KOPT-K1 (cell line): ENCODE measurements around the gene AMBRA1.
"Not testable (repeated sequence)": the region's sequence is repeated elsewhere in the genome, so short reads cannot be mapped to it uniquely, and the experiment has no call there.

Experiments used
- H3K27ac ChIP-seq: fragments of 200-600 bp; sonication (generic); 2 replicates; pipeline ENCODE4 v1.5.1; 2016; ENCODE audit warnings: antibody characterized with exemption, mild to moderate bottlenecking, low read depth, low read length; ENCODE audit not compliant: poor library complexity, severe bottlenecking
- H3K36me3 ChIP-seq: fragments of 200-600 bp; sonication (generic); 2 replicates; pipeline ENCODE4 v1.5.1; 2017; ENCODE audit warnings: antibody characterized with exemption, mild to moderate bottlenecking, low read length, moderate library complexity; ENCODE audit not compliant: insufficient read depth
- H3K9me3 ChIP-seq: fragments of 200-600 bp; sonication (generic); 2 replicates; pipeline ENCODE4 v1.5.1; 2017; ENCODE audit warnings: antibody characterized with exemption, low read length, mild to moderate bottlenecking; ENCODE audit not compliant: insufficient read depth, poor library complexity, severe bottlenecking

AMBRA1 gene

GRCh38 chr11:46377290-46377689, 216.5 kb downstream of the AMBRA1 start:
- peaks cover 76% of the 10 kb centered on the region for H3K36me3 ChIP-seq

DNA sequence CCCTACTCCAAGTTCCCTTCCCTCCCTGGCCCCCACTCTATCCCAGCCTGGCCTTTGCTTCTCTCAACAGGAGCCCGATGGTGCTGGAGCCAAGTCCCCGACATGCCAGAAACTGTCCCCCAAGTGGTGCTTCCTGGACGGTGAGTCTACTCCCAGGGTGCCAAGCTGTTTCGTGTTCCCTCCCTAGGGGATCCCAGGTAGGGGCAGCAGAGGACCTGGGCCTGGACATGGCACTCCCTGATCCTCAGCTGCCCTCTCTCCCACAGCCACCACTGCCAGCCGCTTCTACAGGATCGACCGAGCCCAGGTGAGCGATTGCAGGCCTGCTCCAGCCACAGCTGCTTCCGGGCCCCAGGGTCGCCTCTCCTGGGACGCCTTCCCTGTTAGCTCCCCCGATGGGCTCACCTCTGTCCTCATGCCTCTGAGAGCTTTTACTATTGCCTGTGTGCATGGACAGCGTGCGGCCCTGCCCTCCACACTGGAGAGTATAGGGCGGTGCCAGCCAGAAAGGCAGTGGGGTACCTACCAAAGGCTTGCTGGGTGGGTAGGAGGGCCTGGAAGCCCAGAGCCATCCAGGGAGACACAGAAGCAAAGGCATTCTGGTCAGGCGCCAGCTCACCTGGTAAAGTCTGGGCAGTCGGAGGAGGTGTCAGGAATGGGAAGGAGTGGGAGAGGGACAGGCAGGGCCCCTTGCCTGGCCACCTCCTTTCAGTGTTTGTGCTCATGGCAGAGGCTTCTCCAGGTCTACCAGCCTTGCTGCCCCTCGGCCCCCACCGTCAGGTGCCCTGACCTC, 217.4 kb downstream of the AMBRA1 start:
- Histone ChIP-seq H3K27ac (no peak overlapping the region), H3K9me3 (no peaks in the 10 kb centered on the region), H3K36me3 (peaks cover 84% of the 10 kb centered on the region)

More at GRCh38 chr11:46377290-46377689, 216.5 kb downstream of the AMBRA1 start:
- Histone ChIP-seq H3K27ac (no peak overlapping the region), H3K9me3 (no peaks in the 10 kb centered on the region)

DNA sequence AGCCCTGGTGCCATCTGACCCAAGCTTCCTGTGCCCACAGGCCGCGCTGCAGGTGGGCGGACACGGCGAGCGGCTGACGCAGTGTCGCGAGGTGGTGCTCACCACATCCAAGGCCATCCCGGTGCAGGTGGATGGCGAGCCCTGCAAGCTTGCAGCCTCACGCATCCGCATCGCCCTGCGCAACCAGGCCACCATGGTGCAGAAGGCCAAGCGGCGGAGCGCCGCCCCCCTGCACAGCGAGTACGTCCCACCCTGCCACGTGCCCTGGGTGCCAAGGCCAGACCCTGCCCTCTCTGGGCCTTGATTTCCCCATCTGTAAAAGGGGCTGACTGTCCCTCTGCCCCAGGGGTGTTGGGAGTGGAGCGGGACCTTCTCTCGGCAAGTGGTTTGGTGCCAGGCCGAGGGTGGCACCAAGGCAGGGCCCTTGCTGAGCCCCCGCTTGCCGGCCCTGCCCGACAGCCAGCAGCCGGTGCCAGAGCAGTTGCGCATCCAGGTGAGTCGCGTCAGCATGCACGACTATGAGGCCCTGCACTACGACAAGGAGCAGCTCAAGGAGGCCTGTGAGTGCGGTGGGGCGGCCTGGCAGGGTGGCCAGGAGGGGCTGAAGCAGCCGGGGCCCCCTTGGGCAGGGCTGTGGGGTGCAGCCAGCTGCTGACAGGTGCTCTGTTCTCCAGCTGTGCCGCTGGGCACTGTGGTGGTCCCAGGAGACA, 218.3 kb downstream of the AMBRA1 start:
- Histone ChIP-seq H3K9me3 (no peaks in the 10 kb centered on the region), H3K27ac (no peak overlapping the region), H3K36me3 (peaks cover 93% of the 10 kb centered on the region)

DNA sequence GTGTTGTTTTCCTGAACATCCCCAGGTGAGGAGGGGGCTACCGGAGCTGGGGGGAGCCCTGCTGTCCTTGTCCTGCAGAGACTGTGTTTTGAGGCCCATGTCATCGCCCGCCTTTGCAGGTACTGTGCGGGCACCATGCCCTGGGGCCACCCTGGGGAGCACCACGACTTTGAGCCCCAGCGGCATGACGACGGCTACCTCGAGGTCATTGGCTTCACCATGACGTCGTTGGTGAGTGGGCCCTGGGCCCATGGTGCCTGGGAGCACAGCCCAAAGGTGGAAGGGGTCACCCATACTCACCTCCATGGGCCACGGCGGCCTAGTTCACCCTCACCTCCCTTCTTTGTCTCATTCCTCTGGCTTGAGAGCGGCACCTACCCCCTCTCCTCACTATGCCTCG, 219.0 kb downstream of the AMBRA1 start:
- Histone ChIP-seq H3K27ac (no peak overlapping the region), H3K36me3 (peaks cover 100% of the 10 kb centered on the region), H3K9me3 (no peaks in the 10 kb centered on the region)

DNA sequence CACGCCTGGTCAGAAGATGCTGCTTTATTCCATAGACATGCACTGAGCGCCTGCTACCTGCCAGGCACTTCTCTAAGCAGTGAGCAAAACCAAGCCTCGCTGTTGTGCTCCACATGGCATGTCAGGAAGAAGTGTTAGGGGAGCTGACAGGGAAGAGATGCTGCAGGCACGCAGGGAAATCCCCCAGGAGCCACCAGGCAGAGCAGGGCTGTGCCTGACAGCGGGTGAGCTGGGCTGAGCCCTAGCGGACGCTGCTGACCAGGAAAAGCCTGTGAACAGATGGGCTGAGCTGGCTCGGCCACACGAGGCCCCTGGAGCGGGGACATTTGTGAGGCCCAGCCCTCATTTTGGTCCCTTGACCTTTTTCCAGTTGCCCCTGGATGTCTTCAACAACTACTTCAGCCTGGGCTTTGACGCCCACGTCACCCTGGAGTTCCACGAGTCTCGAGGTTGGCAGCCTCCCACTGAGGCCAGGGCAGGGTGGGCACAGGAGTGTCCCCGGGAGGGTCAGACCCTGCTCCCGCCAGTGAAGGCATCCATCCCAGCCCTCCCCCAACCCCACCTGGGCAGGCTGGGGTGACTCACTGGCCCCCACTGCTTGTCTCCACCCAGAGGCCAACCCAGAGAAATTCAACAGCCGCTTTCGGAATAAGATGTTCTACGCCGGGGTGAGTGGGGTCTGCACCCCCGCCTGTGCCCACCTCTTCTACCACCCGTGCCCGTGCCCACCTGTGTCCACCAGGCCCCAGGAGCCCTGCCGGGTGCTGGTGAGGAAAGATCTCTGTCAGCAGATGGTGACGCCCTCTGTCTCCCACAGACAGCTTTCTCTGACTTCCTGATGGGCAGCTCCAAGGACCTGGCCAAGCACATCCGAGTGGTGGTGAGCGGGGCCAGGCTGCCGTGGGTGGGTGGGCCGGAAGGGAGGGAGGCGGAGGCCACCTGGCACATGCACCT, 219.8 kb downstream of the AMBRA1 start:
- Histone ChIP-seq H3K9me3 (no peaks in the 10 kb centered on the region), H3K27ac (no peak overlapping the region), H3K36me3 (peaks cover 100% of the 10 kb centered on the region)

DNA sequence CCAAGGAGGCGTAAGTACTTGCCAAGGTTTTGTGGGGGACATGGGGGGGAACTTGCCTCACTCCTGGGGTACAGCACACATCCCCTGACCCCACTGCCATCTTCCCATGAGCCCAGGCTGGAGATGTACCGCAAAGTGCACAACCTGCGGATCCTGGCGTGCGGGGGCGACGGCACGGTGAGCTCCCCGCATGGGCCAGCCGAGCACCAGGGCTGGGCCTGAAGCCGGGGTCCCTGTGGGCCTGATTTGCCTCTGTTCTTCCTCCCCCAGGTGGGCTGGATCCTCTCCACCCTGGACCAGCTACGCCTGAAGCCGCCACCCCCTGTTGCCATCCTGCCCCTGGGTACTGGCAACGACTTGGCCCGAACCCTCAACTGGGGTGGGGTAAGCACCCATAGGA, 221.3 kb downstream of the AMBRA1 start:
- peaks cover 99% of the 10 kb centered on the region for H3K36me3 ChIP-seq
- H3K9me3 ChIP-seq, H3K27ac ChIP-seq: not testable (repeated sequence)

- no peaks in the 10 kb centered on the region for H3K9me3 ChIP-seq
- H3K27ac ChIP-seq = no peak overlapping the region
- peaks cover 96% of the 10 kb centered on the region for H3K36me3 ChIP-seq
These were observed 221.7 kb downstream of the AMBRA1 start for GRCh38 chr11:46372086-46372485.

DNA sequence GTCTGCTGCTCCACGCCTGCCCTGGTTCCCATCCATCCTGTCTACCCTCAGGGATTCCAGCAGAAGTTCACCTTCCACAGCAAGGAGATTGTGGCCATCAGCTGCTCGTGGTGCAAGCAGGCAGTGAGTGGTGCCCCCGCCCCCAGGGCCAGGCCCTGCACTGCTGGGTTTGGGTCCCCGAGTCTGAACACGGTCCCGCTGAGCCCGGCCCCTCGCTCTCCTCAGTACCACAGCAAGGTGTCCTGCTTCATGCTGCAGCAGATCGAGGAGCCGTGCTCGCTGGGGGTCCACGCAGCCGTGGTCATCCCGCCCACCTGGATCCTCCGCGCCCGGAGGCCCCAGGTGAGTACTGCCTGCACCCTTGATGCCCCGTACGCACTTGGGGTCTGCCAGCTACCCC, 222.6 kb downstream of the AMBRA1 start:
- not testable (repeated sequence) for H3K27ac ChIP-seq, H3K9me3 ChIP-seq
- peaks cover 96% of the 10 kb centered on the region for H3K36me3 ChIP-seq

DNA sequence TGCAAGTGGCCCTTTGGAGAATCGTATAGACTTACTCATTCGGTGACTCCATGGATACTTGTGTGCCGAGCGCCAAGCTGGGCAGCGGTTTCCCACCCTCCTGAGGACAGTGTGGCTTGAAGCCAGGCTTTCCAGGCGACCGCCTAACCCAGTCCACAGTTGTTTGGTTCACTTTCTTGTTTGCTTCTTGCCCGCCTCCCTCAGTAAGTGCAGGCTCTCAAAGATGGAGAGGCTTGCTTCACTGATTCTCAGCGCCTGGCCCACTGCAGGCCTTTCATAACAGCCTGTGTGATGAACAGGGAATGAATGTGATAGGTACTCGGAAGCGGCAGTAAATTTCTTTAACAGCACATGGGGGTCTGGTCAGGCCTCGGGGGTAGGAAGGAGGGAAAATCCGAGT, 223.6 kb downstream of the AMBRA1 start:
- H3K27ac ChIP-seq = no peak overlapping the region
- H3K36me3 ChIP-seq = peaks cover 96% of the 10 kb centered on the region
- H3K9me3 ChIP-seq = no peaks in the 10 kb centered on the region

- Histone ChIP-seq H3K27ac (no peak overlapping the region), H3K9me3 (no peaks in the 10 kb centered on the region), H3K36me3 (peaks cover 96% of the 10 kb centered on the region)
These were observed 224.2 kb downstream of the AMBRA1 start for GRCh38 chr11:46369458-46370152.

DNA sequence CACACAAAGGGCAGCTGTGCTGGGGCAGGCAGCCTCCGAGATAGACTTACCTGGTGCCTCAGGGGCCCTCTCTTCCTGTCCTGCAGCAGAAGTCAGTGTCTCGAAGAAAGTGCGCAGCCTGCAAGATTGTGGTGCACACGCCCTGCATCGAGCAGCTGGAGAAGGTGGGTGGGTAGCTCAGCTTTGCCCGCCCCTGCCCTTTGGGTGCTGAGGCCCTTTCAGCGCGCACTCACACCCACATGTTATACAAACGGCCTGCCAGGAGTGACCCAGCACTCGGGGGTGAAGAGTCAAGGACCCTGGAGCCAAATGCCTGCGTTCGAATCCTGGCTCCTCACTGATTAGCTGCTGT, 225.9 kb downstream of the AMBRA1 start:
- peaks cover 96% of the 10 kb centered on the region for H3K36me3 ChIP-seq
- no peaks in the 10 kb centered on the region for H3K9me3 ChIP-seq
- no peak overlapping the region for H3K27ac ChIP-seq

DNA sequence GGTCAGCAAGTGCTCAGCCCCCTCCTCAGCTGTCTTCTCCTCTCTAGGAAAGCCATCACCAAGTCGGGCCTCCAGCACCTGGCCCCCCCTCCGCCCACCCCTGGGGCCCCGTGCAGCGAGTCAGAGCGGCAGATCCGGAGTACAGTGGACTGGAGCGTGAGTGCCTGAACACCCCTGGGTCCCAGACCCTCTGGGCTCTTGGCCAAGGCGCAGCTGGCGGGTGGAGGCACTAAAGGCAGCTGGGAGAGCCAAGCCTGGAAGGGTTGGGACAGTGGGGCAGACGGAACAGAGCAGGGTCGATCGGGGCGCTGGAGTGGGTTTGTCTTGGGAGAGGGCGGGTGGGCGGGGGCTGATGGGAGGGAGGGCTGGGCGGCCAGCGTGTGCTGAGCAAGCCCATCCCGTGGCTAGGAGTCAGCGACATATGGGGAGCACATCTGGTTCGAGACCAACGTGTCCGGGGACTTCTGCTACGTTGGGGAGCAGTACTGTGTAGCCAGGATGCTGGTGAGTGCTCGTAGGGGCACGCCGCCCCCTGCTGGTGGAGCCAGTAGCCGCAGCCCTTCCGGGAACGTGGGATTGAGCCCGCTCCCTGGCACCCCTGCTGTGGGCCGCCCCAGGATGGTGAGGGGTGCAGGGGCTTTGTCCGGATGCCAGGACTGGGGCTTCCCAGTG, 226.4 kb downstream of the AMBRA1 start:
- H3K36me3 ChIP-seq = peaks cover 94% of the 10 kb centered on the region
- H3K27ac ChIP-seq = no peak overlapping the region
- no peaks in the 10 kb centered on the region for H3K9me3 ChIP-seq

DNA sequence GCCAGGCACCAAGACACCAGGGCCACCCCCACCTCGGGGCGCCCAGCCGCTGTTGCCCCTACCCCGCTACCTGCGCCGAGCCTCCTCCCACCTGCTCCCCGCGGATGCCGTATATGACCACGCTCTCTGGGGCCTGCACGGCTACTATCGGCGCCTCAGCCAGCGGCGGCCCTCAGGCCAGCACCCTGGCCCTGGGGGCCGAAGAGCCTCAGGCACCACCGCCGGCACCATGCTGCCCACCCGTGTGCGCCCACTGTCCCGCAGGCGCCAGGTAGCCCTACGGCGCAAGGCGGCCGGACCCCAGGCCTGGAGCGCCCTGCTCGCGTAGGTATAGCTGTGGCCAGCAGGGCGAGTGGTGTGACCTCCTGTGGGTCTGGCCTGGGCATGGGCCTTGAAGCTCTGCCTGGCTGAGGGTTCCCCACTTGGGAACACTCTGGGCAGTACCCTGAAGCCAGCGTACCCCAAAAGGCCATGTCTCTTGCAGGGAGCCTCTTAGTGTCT, 227.1 kb downstream of the AMBRA1 start:
- Histone ChIP-seq H3K27ac (no peak overlapping the region), H3K9me3 (no peaks in the 10 kb centered on the region), H3K36me3 (peaks cover 87% of the 10 kb centered on the region)

DNA sequence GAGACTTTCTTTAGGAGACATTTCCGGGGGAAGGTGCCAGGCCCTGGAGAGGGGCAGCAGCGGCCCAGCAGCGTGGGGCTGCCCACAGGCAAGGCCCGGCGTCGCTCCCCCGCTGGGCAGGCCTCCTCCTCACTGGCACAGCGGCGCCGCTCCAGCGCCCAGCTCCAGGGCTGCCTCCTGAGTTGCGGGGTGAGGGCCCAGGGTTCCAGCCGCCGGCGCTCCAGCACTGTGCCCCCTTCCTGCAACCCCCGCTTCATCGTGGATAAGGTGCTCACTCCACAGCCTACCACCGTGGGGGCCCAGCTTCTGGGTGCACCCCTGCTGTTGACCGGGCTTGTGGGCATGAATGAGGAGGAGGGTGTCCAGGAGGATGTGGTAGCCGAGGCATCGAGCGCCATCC, 227.6 kb downstream of the AMBRA1 start:
- Histone ChIP-seq H3K9me3 (no peaks in the 10 kb centered on the region), H3K36me3 (peaks cover 83% of the 10 kb centered on the region), H3K27ac (no peak overlapping the region)
